D721Med (cell line): ENCODE results near the gene CCDC196.
"Not testable (repeated sequence)": the region's sequence is repeated elsewhere in the genome, so short reads cannot be mapped to it uniquely, and the experiment has no call there.

Source experiments
- DNase-seq: peaks from one replicate; pipeline ENCODE4 v3.0.0; 2011; ENCODE audit warnings: low spot score; ENCODE audit not compliant: insufficient read length
- FAIRE-seq: peaks from 2 replicates; lab custom pipeline; 2011; peaks lifted over from hg19 to GRCh38; lab: Jason Lieb, UNC
- TF ChIP-seq, protein P1 (sequence below): IDR thresholded peaks from 2 replicates; pipeline ENCODE4 v1.5.1; 2012; ENCODE audit warnings: mild to moderate bottlenecking, control low read depth; ENCODE audit not compliant: insufficient read depth; ENCODE audit errors: missing control alignments

Gene CCDC196

DNA sequence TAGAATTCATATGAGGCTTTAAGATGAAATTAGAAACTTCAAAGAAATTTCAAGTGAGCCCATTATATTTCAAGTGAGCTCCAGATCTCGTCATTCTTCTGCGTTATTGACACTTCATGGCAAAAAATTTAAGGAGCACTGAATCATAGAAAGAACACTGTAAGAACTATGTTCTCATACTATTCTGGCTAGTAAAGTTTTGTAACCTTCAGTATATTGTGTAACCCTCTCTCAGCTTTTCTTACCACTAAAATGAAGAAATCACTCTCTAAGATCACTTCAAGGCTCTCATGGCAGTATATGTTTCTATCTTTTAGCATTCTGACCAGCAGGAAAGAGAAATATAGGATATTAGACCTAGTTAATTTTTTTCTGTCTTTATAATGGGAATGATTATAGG is 28.0 kb downstream of the CCDC196 start:
- no peak for FAIRE-seq
- TF ChIP-seq, protein P1, sequence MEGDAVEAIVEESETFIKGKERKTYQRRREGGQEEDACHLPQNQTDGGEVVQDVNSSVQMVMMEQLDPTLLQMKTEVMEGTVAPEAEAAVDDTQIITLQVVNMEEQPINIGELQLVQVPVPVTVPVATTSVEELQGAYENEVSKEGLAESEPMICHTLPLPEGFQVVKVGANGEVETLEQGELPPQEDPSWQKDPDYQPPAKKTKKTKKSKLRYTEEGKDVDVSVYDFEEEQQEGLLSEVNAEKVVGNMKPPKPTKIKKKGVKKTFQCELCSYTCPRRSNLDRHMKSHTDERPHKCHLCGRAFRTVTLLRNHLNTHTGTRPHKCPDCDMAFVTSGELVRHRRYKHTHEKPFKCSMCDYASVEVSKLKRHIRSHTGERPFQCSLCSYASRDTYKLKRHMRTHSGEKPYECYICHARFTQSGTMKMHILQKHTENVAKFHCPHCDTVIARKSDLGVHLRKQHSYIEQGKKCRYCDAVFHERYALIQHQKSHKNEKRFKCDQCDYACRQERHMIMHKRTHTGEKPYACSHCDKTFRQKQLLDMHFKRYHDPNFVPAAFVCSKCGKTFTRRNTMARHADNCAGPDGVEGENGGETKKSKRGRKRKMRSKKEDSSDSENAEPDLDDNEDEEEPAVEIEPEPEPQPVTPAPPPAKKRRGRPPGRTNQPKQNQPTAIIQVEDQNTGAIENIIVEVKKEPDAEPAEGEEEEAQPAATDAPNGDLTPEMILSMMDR: no peak
- DNase-seq: no peak

GRCh38 chr14:66530526-66530925 is 44.4 kb downstream of the CCDC196 start:
- DNase-seq (no peak), FAIRE-seq (no peak)
- TF ChIP-seq, protein P1: no peak

DNA sequence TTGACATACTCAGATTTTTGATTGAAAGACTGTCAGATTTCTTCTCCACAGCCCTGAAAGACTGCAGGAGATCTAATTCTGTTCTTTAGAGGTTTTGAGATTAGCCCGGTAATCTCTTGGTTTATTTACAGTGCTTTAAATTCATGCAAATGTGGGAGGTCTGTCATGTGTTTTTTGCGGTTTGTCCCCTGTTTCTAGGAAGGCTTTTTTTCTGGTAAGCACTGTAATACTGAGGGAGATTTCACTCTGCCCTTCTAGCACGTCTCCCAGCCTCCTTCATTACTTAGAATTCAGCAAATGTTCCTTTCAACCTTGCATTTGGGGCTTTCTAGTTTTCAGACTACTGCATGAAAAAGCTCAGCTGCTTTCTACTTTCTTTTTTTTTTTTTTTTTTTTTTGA is 52.9 kb downstream of the CCDC196 start:
- TF ChIP-seq, protein P1: no peak
- DNase-seq: peak; percentile 14
- peak; percentile 78 for FAIRE-seq

- TF ChIP-seq, protein P1: no peak
- DNase-seq (no peak), FAIRE-seq (no peak)
Measured at GRCh38 chr14:66540038-66540437, 53.9 kb downstream of the CCDC196 start.

- TF ChIP-seq, protein P1: no peak
- DNase-seq (no peak), FAIRE-seq (no peak)
Measured at GRCh38 chr14:66541627-66542026, 55.5 kb downstream of the CCDC196 start.

DNA sequence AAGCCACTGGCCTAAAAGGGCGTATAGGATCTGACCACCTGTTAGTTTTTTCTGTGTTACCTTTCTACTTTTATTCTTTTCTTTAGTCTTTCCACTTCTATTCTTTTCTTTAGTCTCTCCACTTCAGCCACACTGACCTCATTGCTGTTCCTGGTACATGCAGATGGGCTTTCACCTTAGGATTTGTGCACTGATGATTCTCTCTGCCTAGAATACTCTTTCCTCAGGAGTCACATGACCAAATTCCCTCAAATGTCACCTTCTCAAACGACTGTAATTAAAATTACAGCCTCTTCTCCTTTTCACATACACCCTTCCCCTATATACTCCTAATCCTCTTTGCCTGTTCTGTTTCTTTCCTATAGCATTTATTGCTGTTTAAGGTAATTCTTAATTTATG is 57.8 kb downstream of the CCDC196 start:
- TF ChIP-seq, protein P1: no peak
- FAIRE-seq: no peak
- no peak for DNase-seq

GRCh38 chr14:66545191-66545590 is 59.0 kb downstream of the CCDC196 start:
- not testable (repeated sequence) for DNase-seq, FAIRE-seq

- DNase-seq, FAIRE-seq: not testable (repeated sequence)
Measured at GRCh38 chr14:66545751-66546150, 59.6 kb downstream of the CCDC196 start.
